Measurements from ENCODE around the gene CAPN5.

GRCh38 chr11:77040889-77041288 lies 25.9 kb upstream of the CAPN5 start:
- TF ChIP-seq CREB5 (CRISPR knock-in tag; IDR thresholded peaks at IDR 0.05; ENCODE audit: low read depth) (no peak), SNAI2 (CRISPR knock-in tag; IDR thresholded peaks at IDR 0.05) (no peak), PATZ1 (CRISPR knock-in tag; IDR thresholded peaks at IDR 0.05; ENCODE audit: borderline replicate concordance) (no peak), PPARA (CRISPR knock-in tag; IDR thresholded peaks at IDR 0.05; ENCODE audit: borderline replicate concordance) (no peak), CSDC2 (CRISPR knock-in tag; IDR thresholded peaks at IDR 0.05) (no peak), ZFP3 (CRISPR knock-in tag; IDR thresholded peaks at IDR 0.05) (no peak), ARNTL (CRISPR knock-in tag; IDR thresholded peaks at IDR 0.05; ENCODE audit: borderline replicate concordance, low read depth) (no peak), POU6F1 (CRISPR knock-in tag; IDR thresholded peaks at IDR 0.05; ENCODE audit: borderline replicate concordance, low read depth) (no peak), ZNF8 (CRISPR knock-in tag; IDR thresholded peaks at IDR 0.05) (no peak), ZFP30 (CRISPR knock-in tag; IDR thresholded peaks at IDR 0.05) (no peak), GLIS3 (CRISPR knock-in tag; IDR thresholded peaks at IDR 0.05) (no peak), ZNF565 (CRISPR knock-in tag; conservative IDR thresholded peaks at IDR 0.05; ENCODE audit: low read depth) (no peak), ESRRG (CRISPR knock-in tag; IDR thresholded peaks at IDR 0.05) (no peak)

Data from SK-N-SH treated with all-trans-retinoic acid at 6 μM for 48 hours (cell line).